ENCODE data around the gene PDS5A.

GRCh38 chr4:39812500-39812899, 165.2 kb downstream of the PDS5A start:
- TF ChIP-seq CTCF (conservative IDR thresholded peaks at IDR 0.05 in 1 of 2, IDR thresholded peaks at IDR 0.05 in 1 of 2; ENCODE audit: low read depth in 1 of 2, low read length in 2 of 2) (no peak), EZH2 (IDR thresholded peaks at IDR 0.05; ENCODE audit: low read length, missing control alignments) (no peak)

Data from fibroblast of lung (primary cell).